ENCODE results near the gene BOK. TPM values are rescaled to one million over a fixed set of nuclear protein-coding genes. Genes with fewer than 3 reads are reported as not detected.

BOK gene
- total and polyA plus RNA-seq, 4 donors, result 11.8 to 44.3 (median 29.1) TPM

DNA sequence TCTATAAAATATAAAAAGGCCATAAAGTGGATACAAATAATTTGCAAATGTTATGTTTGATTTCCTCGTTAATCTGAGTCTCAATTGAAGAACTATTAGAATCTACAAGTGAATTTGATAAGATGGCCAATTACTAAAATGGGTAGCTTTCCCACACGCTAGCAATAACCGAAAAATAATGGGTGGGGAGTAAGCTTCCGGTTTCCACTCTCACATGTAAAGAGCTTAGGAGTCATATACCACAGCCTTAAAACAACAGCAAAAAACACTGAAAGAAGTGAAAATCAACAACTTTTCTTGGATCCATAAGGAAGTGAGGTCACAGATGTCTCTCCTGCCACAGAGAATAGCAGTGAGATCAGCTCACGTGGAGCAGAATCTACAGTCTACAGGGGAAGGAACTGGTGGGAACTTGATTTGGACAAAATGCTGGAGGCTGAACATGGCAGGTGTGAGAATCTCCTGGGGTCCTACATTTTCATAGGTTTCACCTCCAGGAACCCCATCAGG, 59.8 kb downstream of the BOK start:
- H3K4me3 ChIP-seq, result no peak overlapping the region
- no peak overlapping the region for H3K27ac ChIP-seq (ENCODE audit: low read depth in 1 of 2, low read length in 1 of 2)
- ATAC-seq (ENCODE audit: insufficient read depth, low FRiP score), result no peak
- TF ChIP-seq, protein P1, sequence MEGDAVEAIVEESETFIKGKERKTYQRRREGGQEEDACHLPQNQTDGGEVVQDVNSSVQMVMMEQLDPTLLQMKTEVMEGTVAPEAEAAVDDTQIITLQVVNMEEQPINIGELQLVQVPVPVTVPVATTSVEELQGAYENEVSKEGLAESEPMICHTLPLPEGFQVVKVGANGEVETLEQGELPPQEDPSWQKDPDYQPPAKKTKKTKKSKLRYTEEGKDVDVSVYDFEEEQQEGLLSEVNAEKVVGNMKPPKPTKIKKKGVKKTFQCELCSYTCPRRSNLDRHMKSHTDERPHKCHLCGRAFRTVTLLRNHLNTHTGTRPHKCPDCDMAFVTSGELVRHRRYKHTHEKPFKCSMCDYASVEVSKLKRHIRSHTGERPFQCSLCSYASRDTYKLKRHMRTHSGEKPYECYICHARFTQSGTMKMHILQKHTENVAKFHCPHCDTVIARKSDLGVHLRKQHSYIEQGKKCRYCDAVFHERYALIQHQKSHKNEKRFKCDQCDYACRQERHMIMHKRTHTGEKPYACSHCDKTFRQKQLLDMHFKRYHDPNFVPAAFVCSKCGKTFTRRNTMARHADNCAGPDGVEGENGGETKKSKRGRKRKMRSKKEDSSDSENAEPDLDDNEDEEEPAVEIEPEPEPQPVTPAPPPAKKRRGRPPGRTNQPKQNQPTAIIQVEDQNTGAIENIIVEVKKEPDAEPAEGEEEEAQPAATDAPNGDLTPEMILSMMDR (IDR thresholded peaks at IDR 0.05; ENCODE audit: control extremely low read depth, extremely low read depth), result no peak
- H3K4me1 ChIP-seq (ENCODE audit: control insufficient read depth in 5 of 5, insufficient read depth in 5 of 5, low read length in 5 of 5), result peaks cover 0 to 16% (median 4%) of the 10 kb centered on the region in 5 donors
- no peak overlapping the region for H3K9ac ChIP-seq (ENCODE audit: insufficient read depth in 1 of 2, low read length in 2 of 2)
- H3K36me3 ChIP-seq (ENCODE audit: control insufficient read depth in 4 of 4, insufficient read depth in 4 of 4, low read length in 4 of 4), result peaks cover 0 to 13% (median 4%) of the 10 kb centered on the region in 4 donors
- 74 to 87% methylated on average over 5 of the region's 5 CpGs for WGBS, 2 donors
- no peaks in the 10 kb centered on the region for H3K27me3 ChIP-seq (ENCODE audit: control insufficient read depth in 3 of 3, insufficient read depth in 3 of 3, low read length in 2 of 3)
- no peak for DNase-seq
- no peaks in the 10 kb centered on the region for H3K9me3 ChIP-seq (ENCODE audit: control insufficient read depth in 4 of 4, insufficient read depth in 3 of 4, low read length in 3 of 4)

GRCh38 chr2:241618829-241619228, 60.3 kb downstream of the BOK start:
- H3K4me1 ChIP-seq (ENCODE audit: control insufficient read depth in 5 of 5, insufficient read depth in 5 of 5, low read length in 5 of 5), result peaks cover 0 to 11% (median 3%) of the 10 kb centered on the region in 5 donors
- no peaks in the 10 kb centered on the region for H3K9me3 ChIP-seq (ENCODE audit: control insufficient read depth in 4 of 4, insufficient read depth in 3 of 4, low read length in 3 of 4)
- no peaks in the 10 kb centered on the region for H3K27me3 ChIP-seq (ENCODE audit: control insufficient read depth in 3 of 3, insufficient read depth in 3 of 3, low read length in 2 of 3)
- DNase-seq (no peak), ATAC-seq (ENCODE audit: insufficient read depth, low FRiP score) (no peak)
- peaks cover 0 to 13% (median 4%) of the 10 kb centered on the region in 4 donors for H3K36me3 ChIP-seq (ENCODE audit: control insufficient read depth in 4 of 4, insufficient read depth in 4 of 4, low read length in 4 of 4)
- H3K4me3 ChIP-seq, result no peak overlapping the region
- TF ChIP-seq, protein P1 (IDR thresholded peaks at IDR 0.05; ENCODE audit: control extremely low read depth, extremely low read depth), result no peak
- WGBS, 2 donors, result 90 to 94% methylated on average over 11 of the region's 11 CpGs
- no peak overlapping the region for H3K27ac ChIP-seq (ENCODE audit: low read depth in 1 of 2, low read length in 1 of 2)
- no peak overlapping the region for H3K9ac ChIP-seq (ENCODE audit: insufficient read depth in 1 of 2, low read length in 2 of 2)

- Histone ChIP-seq H3K4me1 (ENCODE audit: control insufficient read depth in 5 of 5, insufficient read depth in 5 of 5, low read length in 5 of 5) (peaks cover 0 to 9% (median 3%) of the 10 kb centered on the region in 5 donors), H3K36me3 (ENCODE audit: control insufficient read depth in 4 of 4, insufficient read depth in 4 of 4, low read length in 4 of 4) (peaks cover 0 to 13% (median 4%) of the 10 kb centered on the region in 4 donors), H3K9me3 (ENCODE audit: control insufficient read depth in 4 of 4, insufficient read depth in 3 of 4, low read length in 3 of 4) (no peaks in the 10 kb centered on the region), H3K9ac (ENCODE audit: insufficient read depth in 1 of 2, low read length in 2 of 2) (no peak overlapping the region), H3K27me3 (ENCODE audit: control insufficient read depth in 3 of 3, insufficient read depth in 3 of 3, low read length in 2 of 3) (no peaks in the 10 kb centered on the region), H3K27ac (ENCODE audit: low read depth in 1 of 2, low read length in 1 of 2) (no peak overlapping the region), H3K4me3 (no peak overlapping the region)
- TF ChIP-seq, protein P1 (IDR thresholded peaks at IDR 0.05; ENCODE audit: control extremely low read depth, extremely low read depth), result no peak
- WGBS, 2 donors, result 91 to 94% methylated on average over 20 of the region's 20 CpGs
- no peak for ATAC-seq (ENCODE audit: insufficient read depth, low FRiP score)
- DNase-seq, result no peak
Measured at GRCh38 chr2:241619597-241620418, 61.3 kb downstream of the BOK start.

Data from lung (tissue), 12 donors.